ENCODE measurements around the gene PPP2R2B. TPM values are rescaled to one million over a fixed set of nuclear protein-coding genes. Genes with fewer than 3 reads are reported as not detected.

The PPP2R2B gene
- polyA plus RNA-seq, 2 of the 4 experiments (the other 2 are of a cell fraction), result not detected

- Histone ChIP-seq H3K4me2 (no peak overlapping the region), H3K4me3 (no peak overlapping the region), H3K27ac (no peak overlapping the region), H3K4me1 (no peaks in the 10 kb centered on the region), H3K9me3 (no peaks in the 10 kb centered on the region)
- no peak for DNase-seq (ENCODE audit: low read depth in 1 of 2, low spot score in 1 of 2)
- no peak for ATAC-seq
- ChIA-PET POLR2A (no interaction called here), CTCF (no interaction called here)
- TF ChIP-seq ATOH8 (CRISPR knock-in tag; IDR thresholded peaks at IDR 0.05; ENCODE audit: low read depth) (no peak), SREBF2 (IDR thresholded peaks at IDR 0.05) (no peak), CHD2 (IDR thresholded peaks at IDR 0.05; ENCODE audit: low read length, partially characterized antibody) (no peak), ZC3H11A (IDR thresholded peaks at IDR 0.05) (no peak), RFX5 (IDR thresholded peaks at IDR 0.05) (no peak), RNF2 (IDR thresholded peaks at IDR 0.05; ENCODE audit: borderline replicate concordance, low read depth) (no peak), PHF8 (IDR thresholded peaks at IDR 0.05; ENCODE audit: borderline replicate concordance, low read depth) (no peak), MAFK (IDR thresholded peaks at IDR 0.05; ENCODE audit: partially characterized antibody) (no peak), ESRRA (IDR thresholded peaks at IDR 0.05; ENCODE audit: borderline replicate concordance, low read length) (no peak), HES2 (IDR thresholded peaks at IDR 0.05) (no peak), NPAS2 (CRISPR knock-in tag; IDR thresholded peaks at IDR 0.05; ENCODE audit: borderline replicate concordance) (no peak), KDM1A (IDR thresholded peaks at IDR 0.05; ENCODE audit: low read depth) (no peak), JUN (IDR thresholded peaks at IDR 0.05) (no peak), HEYL (CRISPR knock-in tag; IDR thresholded peaks at IDR 0.05) (no peak), JUNB (IDR thresholded peaks at IDR 0.05) (no peak)
- TF ChIP-seq, protein P1, sequence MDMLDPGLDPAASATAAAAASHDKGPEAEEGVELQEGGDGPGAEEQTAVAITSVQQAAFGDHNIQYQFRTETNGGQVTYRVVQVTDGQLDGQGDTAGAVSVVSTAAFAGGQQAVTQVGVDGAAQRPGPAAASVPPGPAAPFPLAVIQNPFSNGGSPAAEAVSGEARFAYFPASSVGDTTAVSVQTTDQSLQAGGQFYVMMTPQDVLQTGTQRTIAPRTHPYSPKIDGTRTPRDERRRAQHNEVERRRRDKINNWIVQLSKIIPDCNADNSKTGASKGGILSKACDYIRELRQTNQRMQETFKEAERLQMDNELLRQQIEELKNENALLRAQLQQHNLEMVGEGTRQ (IDR thresholded peaks at IDR 0.05), result no peak
- 2% methylated on average over 1 of the region's 1 CpG for WGBS (ENCODE audit: missing lambda C conversion rate)
- FAIRE-seq, result no peak
Observed at GRCh38 chr5:146672866-146673265, 205.7 kb downstream of the PPP2R2B start.

- H3K4me1 ChIP-seq, result no peaks in the 10 kb centered on the region
- no peak overlapping the region for H3K4me2 ChIP-seq
- H3K4me3 ChIP-seq, result no peak overlapping the region
- H3K9me3 ChIP-seq, result no peaks in the 10 kb centered on the region
- FAIRE-seq (no peak), DNase-seq (ENCODE audit: low read depth in 1 of 2, low spot score in 1 of 2) (no peak), ATAC-seq (no peak)
- ChIA-PET CTCF (no interaction called here), POLR2A (no interaction called here)
- 2% methylated on average over 7 of the region's 7 CpGs for WGBS (ENCODE audit: missing lambda C conversion rate)
- no peak overlapping the region for H3K27ac ChIP-seq
- TF ChIP-seq JUNB (IDR thresholded peaks at IDR 0.05), result no peak
- TF ChIP-seq, protein P2, sequence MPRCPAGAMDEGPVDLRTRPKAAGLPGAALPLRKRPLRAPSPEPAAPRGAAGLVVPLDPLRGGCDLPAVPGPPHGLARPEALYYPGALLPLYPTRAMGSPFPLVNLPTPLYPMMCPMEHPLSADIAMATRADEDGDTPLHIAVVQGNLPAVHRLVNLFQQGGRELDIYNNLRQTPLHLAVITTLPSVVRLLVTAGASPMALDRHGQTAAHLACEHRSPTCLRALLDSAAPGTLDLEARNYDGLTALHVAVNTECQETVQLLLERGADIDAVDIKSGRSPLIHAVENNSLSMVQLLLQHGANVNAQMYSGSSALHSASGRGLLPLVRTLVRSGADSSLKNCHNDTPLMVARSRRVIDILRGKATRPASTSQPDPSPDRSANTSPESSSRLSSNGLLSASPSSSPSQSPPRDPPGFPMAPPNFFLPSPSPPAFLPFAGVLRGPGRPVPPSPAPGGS (IDR thresholded peaks at IDR 0.05), result no peak
Observed at GRCh38 chr5:146671561-146672295, 206.8 kb downstream of the PPP2R2B start.

DNA sequence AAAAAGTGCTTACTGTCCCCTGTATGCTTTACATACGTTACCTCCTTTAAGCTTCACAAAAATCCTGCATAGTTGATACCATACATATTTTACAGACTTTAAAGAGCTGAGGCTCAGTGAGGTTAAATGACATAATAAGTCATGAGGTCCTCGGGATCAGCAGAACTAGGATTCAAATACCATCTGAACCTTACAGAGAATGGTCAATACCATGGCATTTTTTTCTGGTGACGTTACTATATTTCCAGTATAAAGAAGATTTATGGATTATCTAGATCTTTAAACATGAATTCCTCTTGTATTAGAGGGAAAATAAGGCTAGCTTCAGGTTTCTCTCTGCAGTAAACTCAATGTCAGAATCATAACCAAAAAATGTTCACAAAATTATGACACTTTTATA lies 208.9 kb downstream of the PPP2R2B start:
- FAIRE-seq (no peak), DNase-seq (ENCODE audit: low read depth in 1 of 2, low spot score in 1 of 2) (no peak), ATAC-seq (no peak)
- TF ChIP-seq NR3C1 (IDR thresholded peaks at IDR 0.05) (no peak), ZNF302 (CRISPR knock-in tag; IDR thresholded peaks at IDR 0.05) (no peak), FOSB (CRISPR knock-in tag; IDR thresholded peaks at IDR 0.05) (no peak), CBX2 (IDR thresholded peaks at IDR 0.05; ENCODE audit: borderline replicate concordance, low read depth) (no peak), FOSL2 (IDR thresholded peaks at IDR 0.05) (no peak), FOSL2 (CRISPR knock-in tag; IDR thresholded peaks at IDR 0.05) (no peak), EHMT2 (IDR thresholded peaks at IDR 0.05; ENCODE audit: low read depth) (no peak)
- POLR2A ChIA-PET, result no interaction called here
- Histone ChIP-seq H3K27ac (no peak overlapping the region), H3K4me3 (no peak overlapping the region), H3K9me3 (no peaks in the 10 kb centered on the region), H3K4me2 (no peak overlapping the region), H3K4me1 (no peaks in the 10 kb centered on the region)
- WGBS (ENCODE audit: missing lambda C conversion rate), result 1% methylated on average over 3 of the region's 3 CpGs
- CTCF ChIA-PET, result no interaction called here
